Liver (tissue), 9 donors: ENCODE results near the gene UMODL1. TPM values are rescaled to one million over a fixed set of nuclear protein-coding genes. Genes with fewer than 3 reads are reported as not detected.

Experiments
- DNase-seq: peaks from one replicate; pipeline ENCODE4 v3.0.0-alpha.2; 2017; ENCODE audit warnings: low spot score
- H3K27ac ChIP-seq, 2 donors: one replicate each; pipeline ENCODE4 v1.7.0; 2013; ENCODE audit warnings: inconsistent platforms in 2 of 2, low read length in 2 of 2, control low read depth in 1 of 2, low read depth in 1 of 2, mild to moderate bottlenecking in 1 of 2
- H3K27me3 ChIP-seq, 4 donors: one replicate each; pipeline versions ENCODE4 v1.6.1 to v1.7.0; 2013; ENCODE audit warnings: low read length in 3 of 4, inconsistent platforms in 1 of 4, mild to moderate bottlenecking in 1 of 4, moderate library complexity in 1 of 4; ENCODE audit not compliant: control insufficient read depth in 4 of 4, insufficient read depth in 4 of 4
- H3K36me3 ChIP-seq, 4 donors: one replicate each; pipeline versions ENCODE4 v1.6.1 to v1.7.0; 2013; ENCODE audit warnings: low read length in 3 of 4, mild to moderate bottlenecking in 3 of 4, low read depth in 1 of 4, moderate library complexity in 1 of 4; ENCODE audit not compliant: control insufficient read depth in 4 of 4, insufficient read depth in 3 of 4
- H3K4me1 ChIP-seq, 4 donors: one replicate each; pipeline versions ENCODE4 v1.6.1 to v1.7.0; 2013; ENCODE audit warnings: low read length in 3 of 4, mild to moderate bottlenecking in 3 of 4, moderate library complexity in 1 of 4; ENCODE audit not compliant: control insufficient read depth in 4 of 4, insufficient read depth in 4 of 4
- H3K4me3 ChIP-seq, 3 donors: one replicate each; pipeline versions ENCODE4 v1.6.1 to v1.7.0; 2013; ENCODE audit warnings: low read length in 3 of 3, control low read depth in 1 of 3, low read depth in 1 of 3, mild to moderate bottlenecking in 1 of 3
- H3K9ac ChIP-seq, 2 donors: one replicate each; pipeline ENCODE4 v1.7.0; 2013; ENCODE audit warnings: low read length in 2 of 2, mild to moderate bottlenecking in 2 of 2, moderate library complexity in 2 of 2, control low read depth in 1 of 2, low read depth in 1 of 2
- H3K9me3 ChIP-seq, 4 donors: one replicate each; pipeline versions ENCODE4 v1.6.1 to v1.7.0; 2013; ENCODE audit warnings: low read length in 3 of 4; ENCODE audit not compliant: control insufficient read depth in 4 of 4
- FOXA1 ChIP-seq: IDR thresholded peaks from 2 replicates; pipeline ENCODE4 v1.6.1; 2016; ENCODE audit warnings: antibody characterized with exemption
- FOXA2 ChIP-seq: IDR thresholded peaks from 2 replicates; pipeline ENCODE4 v1.6.1; 2016; ENCODE audit warnings: antibody characterized with exemption
- GABPA ChIP-seq, 2 donors: IDR thresholded peaks in 1 of 2; conservative IDR thresholded peaks in 1 of 2; 2 replicates each; pipeline ENCODE4 v1.6.1; 2016; ENCODE audit warnings: antibody characterized with exemption in 2 of 2, mild to moderate bottlenecking in 1 of 2, moderate library complexity in 1 of 2
- HNF4A ChIP-seq, 2 donors: conservative IDR thresholded peaks; 2 replicates each; pipeline ENCODE4 v1.6.1; 2016; ENCODE audit warnings: antibody characterized with exemption in 2 of 2, mild to moderate bottlenecking in 2 of 2
- HNF4G ChIP-seq: IDR thresholded peaks from 2 replicates; pipeline ENCODE4 v1.6.1; 2016; ENCODE audit warnings: antibody characterized with exemption
- JUND ChIP-seq, 2 donors: IDR thresholded peaks; 2 replicates each; pipeline ENCODE4 v1.6.1; 2016; ENCODE audit warnings: antibody characterized with exemption in 2 of 2
- NR2F2 ChIP-seq: IDR thresholded peaks from 2 replicates; pipeline ENCODE4 v1.6.1; 2016; ENCODE audit warnings: antibody characterized with exemption
- RAD21 ChIP-seq, 2 donors: IDR thresholded peaks; 2 replicates each; pipeline ENCODE4 v1.6.1; 2016; ENCODE audit warnings: antibody characterized with exemption in 2 of 2, mild to moderate bottlenecking in 2 of 2
- RXRA ChIP-seq, 2 donors: IDR thresholded peaks; 2 replicates each; pipeline ENCODE4 v1.6.1; 2017 to 2018; ENCODE audit warnings: antibody characterized with exemption in 2 of 2, mild to moderate bottlenecking in 1 of 2
- SP1 ChIP-seq: IDR thresholded peaks from 2 replicates; pipeline ENCODE4 v1.6.1; 2018; ENCODE audit warnings: antibody characterized with exemption, mild to moderate bottlenecking
- TAF1 ChIP-seq: conservative IDR thresholded peaks from 2 replicates; pipeline ENCODE4 v1.6.1; 2016; ENCODE audit warnings: antibody characterized with exemption, mild to moderate bottlenecking
- YY1 ChIP-seq: IDR thresholded peaks from 2 replicates; pipeline ENCODE4 v1.6.1; 2016; ENCODE audit warnings: antibody characterized with exemption, mild to moderate bottlenecking
- WGBS: extraction: QIAGEN DNeasy Blood & Tissue Kit; methylation state at CpG from one replicate; pipeline ENCODE4 v1.1.7; 2013; 5-methylcytosine and 5-hydroxymethylcytosine counted together
- polyA plus RNA-seq, 2 donors: library from polyadenylated mRNA; stranded (reverse) in 1 of 2; unstranded in 1 of 2; fragments of 200-250 nt in 1 of 2; fragments of >200 nt in 1 of 2; fragmentation: Nextera tagmentation in 1 of 2; extraction: Ambion mirVana in 1 of 2; gene quantifications; one replicate each; pipeline versions ENCODE4 v1.2.1 to v1.2.3, GENCODE V29; 2013 to 2015
- total RNA-seq, 2 donors: library from RNA; depleted of rRNA; stranded (reverse); fragments of >200 nt; gene quantifications; one replicate each; pipeline ENCODE4 v1.2.3, GENCODE V29; 2014
- TF ChIP-seq, protein P1 (sequence below): IDR thresholded peaks from 2 replicates; pipeline ENCODE4 v1.6.1; 2016; ENCODE audit warnings: antibody characterized with exemption
- TF ChIP-seq, protein P2 (sequence below): IDR thresholded peaks from 2 replicates; pipeline ENCODE4 v1.6.1; 2016; ENCODE audit warnings: antibody characterized with exemption, mild to moderate bottlenecking
- TF ChIP-seq, protein P3 (sequence below): IDR thresholded peaks from 2 replicates; pipeline ENCODE4 v1.6.1; 2016; ENCODE audit warnings: antibody characterized with exemption
- TF ChIP-seq, protein P4 (sequence below): IDR thresholded peaks from 2 replicates; pipeline ENCODE4 v1.6.1; 2016; ENCODE audit warnings: antibody characterized with exemption
- TF ChIP-seq, protein P5 (sequence below): fragments of 150-350 bp; IDR thresholded peaks from 2 replicates; pipeline ENCODE4 v1.5.1; 2017; ENCODE audit warnings: improper control_type of control experiment, low read depth, low read length; ENCODE audit not compliant: missing input control
- donor health status: healthy.
- donor health status: healthy.
- donor health status: healthy.
- donor health status: healthy.
- donor health status: healthy.

UMODL1 gene
- total and polyA plus RNA-seq, 4 donors, result 0.08 to 0.14 (median 0.08) TPM; not detected in 1

DNA sequence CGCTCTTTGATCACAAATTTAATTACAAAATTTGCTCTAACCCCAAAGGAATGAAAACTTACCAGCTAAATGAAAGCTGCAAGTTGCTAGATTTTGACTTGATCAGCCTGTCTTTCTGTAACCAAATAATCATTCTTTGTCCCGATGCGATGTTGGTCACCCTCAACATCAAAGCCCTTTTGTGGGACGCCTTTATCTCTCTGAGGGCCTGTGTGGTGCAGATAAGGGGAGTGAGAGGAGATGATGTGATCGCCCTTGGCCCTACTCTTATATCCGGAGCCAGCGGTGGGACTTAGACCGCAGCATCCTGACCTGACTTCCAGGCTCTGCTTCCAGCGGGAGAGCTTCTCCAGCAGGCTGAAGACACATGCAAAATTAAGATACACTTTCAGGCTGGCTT, 19.3 kb upstream of the UMODL1 start:
- H3K9ac ChIP-seq, result no peak overlapping the region
- 47% methylated on average over 9 of the region's 9 CpGs for WGBS
- H3K27ac ChIP-seq, result no peak overlapping the region
- peaks cover 0 to 9% (median 2%) of the 10 kb centered on the region in 4 donors for H3K9me3 ChIP-seq
- no peak overlapping the region for H3K4me3 ChIP-seq
- TF ChIP-seq, protein P1, sequence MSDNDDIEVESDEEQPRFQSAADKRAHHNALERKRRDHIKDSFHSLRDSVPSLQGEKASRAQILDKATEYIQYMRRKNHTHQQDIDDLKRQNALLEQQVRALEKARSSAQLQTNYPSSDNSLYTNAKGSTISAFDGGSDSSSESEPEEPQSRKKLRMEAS, result no peak
- TF ChIP-seq FOXA2 (no peak), TAF1 (no peak), HNF4G (no peak), RXRA (IDR thresholded peaks at IDR 0.05) (no peak), JUND (IDR thresholded peaks at IDR 0.05) (no peak), HNF4A (conservative IDR thresholded peaks at IDR 0.05) (no peak), NR2F2 (no peak), GABPA (IDR thresholded peaks at IDR 0.05 in 1 of 2, conservative IDR thresholded peaks at IDR 0.05 in 1 of 2) (no peak), RAD21 (IDR thresholded peaks at IDR 0.05) (no peak), YY1 (no peak), SP1 (no peak)
- TF ChIP-seq, protein P2, sequence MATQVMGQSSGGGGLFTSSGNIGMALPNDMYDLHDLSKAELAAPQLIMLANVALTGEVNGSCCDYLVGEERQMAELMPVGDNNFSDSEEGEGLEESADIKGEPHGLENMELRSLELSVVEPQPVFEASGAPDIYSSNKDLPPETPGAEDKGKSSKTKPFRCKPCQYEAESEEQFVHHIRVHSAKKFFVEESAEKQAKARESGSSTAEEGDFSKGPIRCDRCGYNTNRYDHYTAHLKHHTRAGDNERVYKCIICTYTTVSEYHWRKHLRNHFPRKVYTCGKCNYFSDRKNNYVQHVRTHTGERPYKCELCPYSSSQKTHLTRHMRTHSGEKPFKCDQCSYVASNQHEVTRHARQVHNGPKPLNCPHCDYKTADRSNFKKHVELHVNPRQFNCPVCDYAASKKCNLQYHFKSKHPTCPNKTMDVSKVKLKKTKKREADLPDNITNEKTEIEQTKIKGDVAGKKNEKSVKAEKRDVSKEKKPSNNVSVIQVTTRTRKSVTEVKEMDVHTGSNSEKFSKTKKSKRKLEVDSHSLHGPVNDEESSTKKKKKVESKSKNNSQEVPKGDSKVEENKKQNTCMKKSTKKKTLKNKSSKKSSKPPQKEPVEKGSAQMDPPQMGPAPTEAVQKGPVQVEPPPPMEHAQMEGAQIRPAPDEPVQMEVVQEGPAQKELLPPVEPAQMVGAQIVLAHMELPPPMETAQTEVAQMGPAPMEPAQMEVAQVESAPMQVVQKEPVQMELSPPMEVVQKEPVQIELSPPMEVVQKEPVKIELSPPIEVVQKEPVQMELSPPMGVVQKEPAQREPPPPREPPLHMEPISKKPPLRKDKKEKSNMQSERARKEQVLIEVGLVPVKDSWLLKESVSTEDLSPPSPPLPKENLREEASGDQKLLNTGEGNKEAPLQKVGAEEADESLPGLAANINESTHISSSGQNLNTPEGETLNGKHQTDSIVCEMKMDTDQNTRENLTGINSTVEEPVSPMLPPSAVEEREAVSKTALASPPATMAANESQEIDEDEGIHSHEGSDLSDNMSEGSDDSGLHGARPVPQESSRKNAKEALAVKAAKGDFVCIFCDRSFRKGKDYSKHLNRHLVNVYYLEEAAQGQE, result no peak
- TF ChIP-seq, protein P3, sequence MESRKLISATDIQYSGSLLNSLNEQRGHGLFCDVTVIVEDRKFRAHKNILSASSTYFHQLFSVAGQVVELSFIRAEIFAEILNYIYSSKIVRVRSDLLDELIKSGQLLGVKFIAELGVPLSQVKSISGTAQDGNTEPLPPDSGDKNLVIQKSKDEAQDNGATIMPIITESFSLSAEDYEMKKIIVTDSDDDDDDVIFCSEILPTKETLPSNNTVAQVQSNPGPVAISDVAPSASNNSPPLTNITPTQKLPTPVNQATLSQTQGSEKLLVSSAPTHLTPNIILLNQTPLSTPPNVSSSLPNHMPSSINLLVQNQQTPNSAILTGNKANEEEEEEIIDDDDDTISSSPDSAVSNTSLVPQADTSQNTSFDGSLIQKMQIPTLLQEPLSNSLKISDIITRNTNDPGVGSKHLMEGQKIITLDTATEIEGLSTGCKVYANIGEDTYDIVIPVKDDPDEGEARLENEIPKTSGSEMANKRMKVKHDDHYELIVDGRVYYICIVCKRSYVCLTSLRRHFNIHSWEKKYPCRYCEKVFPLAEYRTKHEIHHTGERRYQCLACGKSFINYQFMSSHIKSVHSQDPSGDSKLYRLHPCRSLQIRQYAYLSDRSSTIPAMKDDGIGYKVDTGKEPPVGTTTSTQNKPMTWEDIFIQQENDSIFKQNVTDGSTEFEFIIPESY, result no peak
- TF ChIP-seq, protein P4, sequence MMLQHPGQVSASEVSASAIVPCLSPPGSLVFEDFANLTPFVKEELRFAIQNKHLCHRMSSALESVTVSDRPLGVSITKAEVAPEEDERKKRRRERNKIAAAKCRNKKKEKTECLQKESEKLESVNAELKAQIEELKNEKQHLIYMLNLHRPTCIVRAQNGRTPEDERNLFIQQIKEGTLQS, result no peak
- TF ChIP-seq, protein P5, sequence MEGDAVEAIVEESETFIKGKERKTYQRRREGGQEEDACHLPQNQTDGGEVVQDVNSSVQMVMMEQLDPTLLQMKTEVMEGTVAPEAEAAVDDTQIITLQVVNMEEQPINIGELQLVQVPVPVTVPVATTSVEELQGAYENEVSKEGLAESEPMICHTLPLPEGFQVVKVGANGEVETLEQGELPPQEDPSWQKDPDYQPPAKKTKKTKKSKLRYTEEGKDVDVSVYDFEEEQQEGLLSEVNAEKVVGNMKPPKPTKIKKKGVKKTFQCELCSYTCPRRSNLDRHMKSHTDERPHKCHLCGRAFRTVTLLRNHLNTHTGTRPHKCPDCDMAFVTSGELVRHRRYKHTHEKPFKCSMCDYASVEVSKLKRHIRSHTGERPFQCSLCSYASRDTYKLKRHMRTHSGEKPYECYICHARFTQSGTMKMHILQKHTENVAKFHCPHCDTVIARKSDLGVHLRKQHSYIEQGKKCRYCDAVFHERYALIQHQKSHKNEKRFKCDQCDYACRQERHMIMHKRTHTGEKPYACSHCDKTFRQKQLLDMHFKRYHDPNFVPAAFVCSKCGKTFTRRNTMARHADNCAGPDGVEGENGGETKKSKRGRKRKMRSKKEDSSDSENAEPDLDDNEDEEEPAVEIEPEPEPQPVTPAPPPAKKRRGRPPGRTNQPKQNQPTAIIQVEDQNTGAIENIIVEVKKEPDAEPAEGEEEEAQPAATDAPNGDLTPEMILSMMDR, result no peak
- H3K27me3 ChIP-seq, result no peaks in the 10 kb centered on the region
- no peaks in the 10 kb centered on the region for H3K36me3 ChIP-seq
- H3K4me1 ChIP-seq, result peaks cover 0 to 6% (median 3%) of the 10 kb centered on the region in 4 donors
- DNase-seq, result no peak

DNA sequence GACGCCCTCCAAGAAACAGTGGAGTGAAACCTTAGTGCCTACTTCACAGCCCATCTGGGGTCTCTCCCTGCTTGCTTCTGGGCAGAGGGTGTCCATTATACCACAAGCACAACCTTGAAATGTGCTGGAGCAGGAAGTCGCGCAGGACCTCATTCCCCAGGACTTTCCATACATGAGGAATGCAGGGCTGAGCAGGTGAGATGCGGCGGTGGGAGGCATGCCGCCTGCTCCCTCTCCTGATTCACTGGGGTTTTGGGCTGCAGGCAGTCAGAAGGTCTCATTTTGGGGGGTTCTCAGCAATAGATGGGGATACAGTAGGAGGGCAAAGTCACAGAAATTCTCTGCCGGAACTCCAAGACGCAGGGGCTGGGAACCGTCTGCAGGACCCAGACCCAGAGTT, 15.7 kb upstream of the UMODL1 start:
- WGBS, result 92% methylated on average over 9 of the region's 9 CpGs
- peaks cover 7 to 34% (median 24%) of the 10 kb centered on the region in 4 donors for H3K4me1 ChIP-seq
- no peaks in the 10 kb centered on the region for H3K36me3 ChIP-seq
- TF ChIP-seq NR2F2, result no peak
- TF ChIP-seq, protein P2, result no peak
- no peak for TF ChIP-seq TAF1
- no peak for TF ChIP-seq HNF4G
- TF ChIP-seq SP1, result no peak
- no peak for TF ChIP-seq FOXA1
- H3K27me3 ChIP-seq, result no peaks in the 10 kb centered on the region
- no peak overlapping the region for H3K27ac ChIP-seq
- H3K9me3 ChIP-seq, result peaks cover 0 to 9% (median 2%) of the 10 kb centered on the region in 4 donors
- no peak for DNase-seq
- no peak overlapping the region for H3K4me3 ChIP-seq
- no peak overlapping the region for H3K9ac ChIP-seq
